ENCODE data around the gene PPP1R16B.

DNA sequence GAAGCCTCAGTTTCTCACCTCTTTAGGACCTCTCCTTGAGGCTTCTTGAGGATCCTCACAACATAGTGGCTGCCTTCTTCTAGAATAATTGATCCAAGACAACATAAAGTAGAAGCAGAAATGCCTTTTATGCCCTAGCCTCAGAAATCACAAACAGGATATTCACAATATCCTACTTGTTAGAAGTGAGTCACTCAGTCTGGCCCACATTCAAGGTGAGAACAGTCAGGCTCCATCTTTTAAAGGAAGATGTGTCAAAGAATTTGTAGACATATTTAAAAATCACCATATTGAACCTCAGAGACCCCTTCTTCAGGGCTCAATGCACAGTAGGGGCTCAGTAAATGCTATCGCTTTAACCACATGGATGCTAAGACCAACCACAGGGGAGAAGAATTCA, 99.9 kb downstream of the PPP1R16B start:
- TF ChIP-seq BRCA1 (IDR thresholded peaks at IDR 0.05; ENCODE audit: low read depth, low read length) (no peak), BACH1 (IDR thresholded peaks at IDR 0.05; ENCODE audit: borderline replicate concordance) (no peak), CREB1 (IDR thresholded peaks at IDR 0.05; ENCODE audit: low read depth) (no peak), ZNF274 (IDR thresholded peaks at IDR 0.05; ENCODE audit: insufficient read depth, insufficient read length) (no peak), MXI1 (IDR thresholded peaks at IDR 0.05; ENCODE audit: low read depth, low read length) (no peak), RAD21 (IDR thresholded peaks at IDR 0.05; ENCODE audit: insufficient read depth, low read depth, low read length) (no peak), POLR2AphosphoS5 (IDR thresholded peaks at IDR 0.05; ENCODE audit: low read length) (no peak)
- TF ChIP-seq, protein P1, sequence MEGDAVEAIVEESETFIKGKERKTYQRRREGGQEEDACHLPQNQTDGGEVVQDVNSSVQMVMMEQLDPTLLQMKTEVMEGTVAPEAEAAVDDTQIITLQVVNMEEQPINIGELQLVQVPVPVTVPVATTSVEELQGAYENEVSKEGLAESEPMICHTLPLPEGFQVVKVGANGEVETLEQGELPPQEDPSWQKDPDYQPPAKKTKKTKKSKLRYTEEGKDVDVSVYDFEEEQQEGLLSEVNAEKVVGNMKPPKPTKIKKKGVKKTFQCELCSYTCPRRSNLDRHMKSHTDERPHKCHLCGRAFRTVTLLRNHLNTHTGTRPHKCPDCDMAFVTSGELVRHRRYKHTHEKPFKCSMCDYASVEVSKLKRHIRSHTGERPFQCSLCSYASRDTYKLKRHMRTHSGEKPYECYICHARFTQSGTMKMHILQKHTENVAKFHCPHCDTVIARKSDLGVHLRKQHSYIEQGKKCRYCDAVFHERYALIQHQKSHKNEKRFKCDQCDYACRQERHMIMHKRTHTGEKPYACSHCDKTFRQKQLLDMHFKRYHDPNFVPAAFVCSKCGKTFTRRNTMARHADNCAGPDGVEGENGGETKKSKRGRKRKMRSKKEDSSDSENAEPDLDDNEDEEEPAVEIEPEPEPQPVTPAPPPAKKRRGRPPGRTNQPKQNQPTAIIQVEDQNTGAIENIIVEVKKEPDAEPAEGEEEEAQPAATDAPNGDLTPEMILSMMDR (IDR thresholded peaks at IDR 0.05 in 2 of 3, conservative IDR thresholded peaks at IDR 0.05 in 1 of 3; ENCODE audit: control insufficient read depth in 2 of 3, extremely low read depth in 1 of 3, insufficient read depth in 1 of 3, low read depth in 3 of 3, low read length in 3 of 3): no peak

All from GM12878 (cell line).